ENCODE measurements around the gene CYP2B6. TPM values are rescaled to one million over a fixed set of nuclear protein-coding genes. Genes with fewer than 3 reads are reported as not detected.
A peak's percentile ranks its signal among the peaks of the same experiment; 100 is the strongest.
"Not testable (repeated sequence)": the region's sequence is repeated elsewhere in the genome, so short reads cannot be mapped to it uniquely, and the experiment has no call there.

CYP2B6 gene
- total and polyA plus RNA-seq, 2 donors: 0.02 TPM; not detected in 1

- WGBS: 76% methylated on average over 1 of the region's 1 CpG
- not testable (repeated sequence) for H3K4me1 ChIP-seq (ENCODE audit: control insufficient read depth in 2 of 2, insufficient read depth in 2 of 2, low read length in 2 of 2); H3K9me3 ChIP-seq (ENCODE audit: control insufficient read depth in 2 of 2, insufficient read depth in 1 of 2, low read length in 1 of 2); H3K36me3 ChIP-seq (ENCODE audit: control insufficient read depth in 2 of 2, insufficient read depth in 2 of 2, low read length in 1 of 2); DNase-seq (ENCODE audit: low read depth in 6 of 9, low spot score in 9 of 9); H3K4me3 ChIP-seq (ENCODE audit: low read length in 2 of 2); H3K27me3 ChIP-seq (ENCODE audit: control insufficient read depth in 2 of 2, insufficient read depth in 1 of 2, low read length in 1 of 2); H3K27ac ChIP-seq (ENCODE audit: low read depth in 1 of 2, low read length in 1 of 2)
Measured at GRCh38 chr19:41045095-41045494, 54.0 kb downstream of the CYP2B6 start.

DNA sequence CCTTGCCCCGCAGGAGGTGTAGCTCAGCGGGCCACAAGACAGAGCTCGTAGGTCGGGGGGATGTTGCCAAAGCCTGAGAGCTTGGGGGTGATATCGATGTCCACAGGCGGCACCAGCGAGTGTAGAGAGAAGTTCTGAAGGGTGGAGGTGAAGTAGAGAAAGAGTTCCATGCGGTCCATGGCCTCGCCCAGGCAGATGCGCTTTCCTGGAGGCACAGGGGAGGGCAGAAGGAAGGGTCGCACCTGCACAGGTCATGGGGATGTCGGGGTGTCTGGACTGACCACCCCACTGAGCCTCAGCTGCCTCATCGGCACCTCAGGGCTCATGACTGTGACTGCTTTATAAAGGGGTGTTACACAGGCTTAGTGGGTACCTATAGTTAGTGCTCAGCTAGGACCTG is 59.3 kb downstream of the CYP2B6 start:
- no peaks in the 10 kb centered on the region for H3K27me3 ChIP-seq (ENCODE audit: control insufficient read depth in 2 of 2, insufficient read depth in 1 of 2, low read length in 1 of 2)
- no peak overlapping the region for H3K27ac ChIP-seq (ENCODE audit: low read depth in 1 of 2, low read length in 1 of 2)
- H3K36me3 ChIP-seq (ENCODE audit: control insufficient read depth in 2 of 2, insufficient read depth in 2 of 2, low read length in 1 of 2): no peaks in the 10 kb centered on the region
- DNase-seq (ENCODE audit: low read depth in 6 of 9, low spot score in 9 of 9): no peak
- no peaks in the 10 kb centered on the region for H3K9me3 ChIP-seq (ENCODE audit: control insufficient read depth in 2 of 2, insufficient read depth in 1 of 2, low read length in 1 of 2)
- H3K4me3 ChIP-seq (ENCODE audit: low read length in 2 of 2): no peak overlapping the region
- WGBS: 87% methylated on average over 13 of the region's 13 CpGs
- H3K4me1 ChIP-seq (ENCODE audit: control insufficient read depth in 2 of 2, insufficient read depth in 2 of 2, low read length in 2 of 2): no peaks in the 10 kb centered on the region

DNA sequence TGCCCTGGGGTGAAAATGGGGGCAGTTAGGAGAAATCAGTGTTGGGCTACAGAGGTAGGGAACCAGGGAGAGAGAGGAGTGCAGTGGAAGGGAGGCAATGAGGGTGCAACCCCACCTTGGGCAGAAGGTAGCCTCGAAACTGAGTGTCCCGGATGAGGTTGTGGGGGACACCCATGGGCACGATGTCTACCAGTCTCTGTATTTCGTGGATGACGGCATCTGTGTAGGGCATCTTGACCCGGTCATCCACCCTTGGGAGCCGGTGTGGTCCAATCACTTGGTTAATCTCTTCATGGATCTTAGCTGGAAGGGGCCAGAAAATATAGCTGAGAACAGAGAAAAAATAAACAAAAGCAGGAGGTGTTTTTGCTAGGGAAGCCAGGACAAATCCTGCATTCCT is 61.1 kb downstream of the CYP2B6 start:
- not testable (repeated sequence) for H3K4me1 ChIP-seq (ENCODE audit: control insufficient read depth in 2 of 2, insufficient read depth in 2 of 2, low read length in 2 of 2); DNase-seq (ENCODE audit: low read depth in 6 of 9, low spot score in 9 of 9); H3K9me3 ChIP-seq (ENCODE audit: control insufficient read depth in 2 of 2, insufficient read depth in 1 of 2, low read length in 1 of 2); H3K4me3 ChIP-seq (ENCODE audit: low read length in 2 of 2); H3K27ac ChIP-seq (ENCODE audit: low read depth in 1 of 2, low read length in 1 of 2); H3K36me3 ChIP-seq (ENCODE audit: control insufficient read depth in 2 of 2, insufficient read depth in 2 of 2, low read length in 1 of 2); H3K27me3 ChIP-seq (ENCODE audit: control insufficient read depth in 2 of 2, insufficient read depth in 1 of 2, low read length in 1 of 2)
- WGBS: 94% methylated on average over 7 of the region's 7 CpGs

DNA sequence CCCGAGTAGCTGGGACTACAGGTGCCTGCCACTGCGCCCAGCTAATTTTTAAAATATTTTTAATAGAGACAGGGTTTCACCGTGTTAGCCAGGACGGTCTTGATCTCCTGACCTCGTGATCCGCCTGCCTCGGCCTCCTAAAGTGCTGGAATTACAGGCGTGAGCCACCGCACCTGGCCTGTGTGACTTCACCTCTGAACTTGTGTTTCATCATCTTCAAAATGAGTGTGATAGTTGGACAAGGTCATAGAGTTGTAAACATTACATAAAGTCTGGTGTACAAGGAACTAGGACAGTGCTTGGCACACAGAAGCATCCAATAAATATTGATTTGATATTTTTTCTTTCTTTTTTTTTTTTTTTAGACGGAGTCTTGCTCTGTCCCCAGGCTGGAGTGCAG is 62.2 kb downstream of the CYP2B6 start:
- not testable (repeated sequence) for H3K27me3 ChIP-seq (ENCODE audit: control insufficient read depth in 2 of 2, insufficient read depth in 1 of 2, low read length in 1 of 2); DNase-seq (ENCODE audit: low read depth in 6 of 9, low spot score in 9 of 9)

DNA sequence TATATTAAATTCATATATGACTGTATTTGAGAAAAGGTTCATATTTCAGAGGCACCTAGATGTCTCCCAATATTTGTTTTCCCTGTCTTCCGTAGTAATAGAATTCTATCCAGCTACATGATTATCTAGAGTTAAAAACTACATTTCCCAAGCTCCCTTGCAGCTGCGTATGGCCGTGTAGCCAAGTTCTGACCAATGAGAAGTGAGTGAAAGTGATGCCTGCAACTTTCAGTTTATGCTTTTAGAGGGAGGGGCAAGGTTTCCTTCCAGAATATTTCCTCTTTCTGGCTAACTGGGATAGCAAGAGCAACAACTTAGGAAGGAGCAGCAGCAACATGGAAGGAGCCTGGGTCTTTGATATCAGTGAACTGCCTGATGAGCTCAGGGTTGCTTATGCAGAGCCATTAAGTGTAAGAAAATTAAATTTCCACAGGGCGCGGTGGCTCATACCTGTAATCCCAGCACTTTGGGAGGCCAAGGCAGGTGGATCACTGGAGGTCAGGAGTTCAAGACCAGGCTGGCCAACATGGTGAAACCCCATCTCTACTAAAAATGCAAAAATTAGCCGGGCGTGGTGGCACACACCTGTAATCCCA is 74.0 kb downstream of the CYP2B6 start:
- Histone ChIP-seq H3K27me3 (ENCODE audit: control insufficient read depth in 2 of 2, insufficient read depth in 1 of 2, low read length in 1 of 2) (no peaks in the 10 kb centered on the region), H3K9me3 (ENCODE audit: control insufficient read depth in 2 of 2, insufficient read depth in 1 of 2, low read length in 1 of 2) (no peaks in the 10 kb centered on the region), H3K4me3 (ENCODE audit: low read length in 2 of 2) (no peak overlapping the region), H3K36me3 (ENCODE audit: control insufficient read depth in 2 of 2, insufficient read depth in 2 of 2, low read length in 1 of 2) (no peaks in the 10 kb centered on the region), H3K4me1 (ENCODE audit: control insufficient read depth in 2 of 2, insufficient read depth in 2 of 2, low read length in 2 of 2) (no peaks in the 10 kb centered on the region), H3K27ac (ENCODE audit: low read depth in 1 of 2, low read length in 1 of 2) (no peak overlapping the region)
- WGBS: 70% methylated on average over 7 of the region's 7 CpGs
- peak in 2 of 9 donors; percentile 3 to 5 for DNase-seq (ENCODE audit: low read depth in 6 of 9, low spot score in 9 of 9)

More for the DNA sequence above, 62.2 kb downstream of the CYP2B6 start:
- not testable (repeated sequence) for H3K9me3 ChIP-seq (ENCODE audit: control insufficient read depth in 2 of 2, insufficient read depth in 1 of 2, low read length in 1 of 2); H3K27ac ChIP-seq (ENCODE audit: low read depth in 1 of 2, low read length in 1 of 2); H3K36me3 ChIP-seq (ENCODE audit: control insufficient read depth in 2 of 2, insufficient read depth in 2 of 2, low read length in 1 of 2); H3K4me3 ChIP-seq (ENCODE audit: low read length in 2 of 2); H3K4me1 ChIP-seq (ENCODE audit: control insufficient read depth in 2 of 2, insufficient read depth in 2 of 2, low read length in 2 of 2)
- 89% methylated on average over 10 of the region's 10 CpGs for whole genome bisulfite sequencing

Other genes with a start within 250 kb of the CYP2B6 start
- 1.1 TPM for gene ACTMAP, start 240.8 kb upstream of the CYP2B6 start, total RNA-seq
- 7.4 TPM for gene ACTMAP, start 240.8 kb upstream of the CYP2B6 start, polyA plus RNA-seq
- 60.9 TPM for gene SNRPA, start 240.1 kb upstream of the CYP2B6 start, total RNA-seq
- gene SNRPA, start 240.1 kb upstream of the CYP2B6 start, polyA plus RNA-seq: 58.4 TPM
- gene MIA, start 215.8 kb upstream of the CYP2B6 start, total RNA-seq: 3.8 TPM
- gene MIA, start 215.8 kb upstream of the CYP2B6 start, polyA plus RNA-seq: 38.7 TPM
- gene RAB4B, start 213.0 kb upstream of the CYP2B6 start, total RNA-seq: 24.2 TPM
- 86.7 TPM for gene RAB4B, start 213.0 kb upstream of the CYP2B6 start, polyA plus RNA-seq
- 80.0 TPM for gene EGLN2, start 192.1 kb upstream of the CYP2B6 start, total RNA-seq
- gene EGLN2, start 192.1 kb upstream of the CYP2B6 start, polyA plus RNA-seq: 90.3 TPM
- 0.09 TPM for gene CYP2A6, start 140.8 kb upstream of the CYP2B6 start, total RNA-seq
- 0.16 TPM for gene CYP2A6, start 140.8 kb upstream of the CYP2B6 start, polyA plus RNA-seq
- not detected for gene CYP2A7, start 109.1 kb upstream of the CYP2B6 start, total RNA-seq
- gene CYP2A7, start 109.1 kb upstream of the CYP2B6 start, polyA plus RNA-seq: 0.21 TPM
- gene CYP2A13, start 97.2 kb downstream of the CYP2B6 start, total RNA-seq: not detected
- 0.05 TPM for gene CYP2A13, start 97.2 kb downstream of the CYP2B6 start, polyA plus RNA-seq
- not detected for gene CYP2F1, start 123.2 kb downstream of the CYP2B6 start, total RNA-seq
- 0.07 TPM for gene CYP2F1, start 123.2 kb downstream of the CYP2B6 start, polyA plus RNA-seq
- 0.99 TPM for gene CYP2S1, start 201.9 kb downstream of the CYP2B6 start, total RNA-seq
- gene CYP2S1, start 201.9 kb downstream of the CYP2B6 start, polyA plus RNA-seq: 4.3 TPM
- gene AXL, start 227.9 kb downstream of the CYP2B6 start, total RNA-seq: 11.9 TPM
- gene AXL, start 227.9 kb downstream of the CYP2B6 start, polyA plus RNA-seq: 9.5 TPM